SU-DHL-6 (cell line): ENCODE measurements around the gene BHLHE23.

Experiments used
- CTCF ChIP-seq: fragments of 200-600 bp; sonication (generic); IDR thresholded peaks from one replicate; pipeline ENCODE4 v1.5.1; 2017; ENCODE audit warnings: antibody characterized with exemption, mild to moderate bottlenecking, low read length, moderate library complexity; ENCODE audit not compliant: insufficient read depth, poor library complexity, severe bottlenecking
- EZH2phosphoT487 ChIP-seq: fragments of 200-600 bp; sonication (generic), shearing (Covaris generic); conservative IDR thresholded peaks from 2 replicates; pipeline ENCODE4 v1.6.1; 2018; ENCODE audit warnings: mild to moderate bottlenecking, antibody characterized with exemption, low read length, moderate library complexity, mixed read lengths

- no peak for TF ChIP-seq CTCF
- TF ChIP-seq EZH2phosphoT487: no peak
Observed at GRCh38 chr20:62995481-62995880, 11.3 kb downstream of the BHLHE23 start.
